HepG2 (cell line): ENCODE data around the gene CDC42EP1. TPM values are rescaled to one million over a fixed set of nuclear protein-coding genes. Genes with fewer than 3 reads are reported as not detected.

ENCODE experiments used
- CENPT ChIP-seq: sonication (generic); formaldehyde crosslinking; IDR thresholded peaks from 2 replicates; pipeline ENCODE4 v1.8.0; 2022; ENCODE audit warnings: low read depth, mild to moderate bottlenecking, moderate library complexity, missing genetic modification reagents
- ERF ChIP-seq: IDR thresholded peaks from 2 replicates; pipeline ENCODE4 v1.6.1; 2018; ENCODE audit warnings: missing biosample characterization, missing genetic modification reagents
- ESRRA ChIP-seq: sonication (generic); formaldehyde crosslinking; IDR thresholded peaks from 2 replicates; pipeline ENCODE4 v1.5.1; 2020; ENCODE audit warnings: mild to moderate bottlenecking, low read depth, missing genetic modification reagents
- HNRNPL ChIP-seq: fragments of 200-400 bp; formaldehyde crosslinking; IDR thresholded peaks from 2 replicates; pipeline ENCODE4 v1.6.1; 2017; ENCODE audit warnings: mild to moderate bottlenecking, low read depth, low read length
- JDP2 ChIP-seq: sonication (generic); formaldehyde crosslinking; IDR thresholded peaks from 2 replicates; pipeline ENCODE4 v1.8.1; 2022; ENCODE audit warnings: missing genetic modification reagents, borderline replicate concordance
- NFRKB ChIP-seq: fragments of 450-650 bp; IDR thresholded peaks from 2 replicates; pipeline ENCODE4 v1.6.1; 2017
- NR2C2 ChIP-seq: sonication (generic); formaldehyde crosslinking; IDR thresholded peaks from 2 replicates; pipeline ENCODE4 v1.4.0; 2020; ENCODE audit warnings: missing genetic modification reagents, mild to moderate bottlenecking, moderate library complexity, borderline replicate concordance
- NRL ChIP-seq: sonication (generic); formaldehyde crosslinking; IDR thresholded peaks from 2 replicates; pipeline ENCODE4 v1.5.0; 2020; ENCODE audit warnings: missing genetic modification reagents, mild to moderate bottlenecking, moderate library complexity, borderline replicate concordance
- RAD51 ChIP-seq: fragments of 450-650 bp; IDR thresholded peaks from 2 replicates; pipeline ENCODE4 v1.6.1; 2016; ENCODE audit warnings: borderline replicate concordance
- TBP ChIP-seq: sonication (generic); formaldehyde crosslinking; IDR thresholded peaks from 2 replicates; pipeline ENCODE4 v1.5.0; 2020; ENCODE audit warnings: missing genetic modification reagents
- YY1 ChIP-seq: IDR thresholded peaks from 2 replicates; pipeline ENCODE4 v1.6.1; 2011; ENCODE audit warnings: low read length, low read depth, moderate library complexity, mild to moderate bottlenecking; ENCODE audit not compliant: insufficient read depth, insufficient replicate concordance
- ZC3H13 ChIP-seq: sonication (generic); formaldehyde crosslinking; IDR thresholded peaks from 2 replicates; pipeline ENCODE4 v1.8.1; 2023; ENCODE audit warnings: mild to moderate bottlenecking, missing genetic modification reagents, moderate library complexity
- ZFP91 ChIP-seq: sonication (generic); formaldehyde crosslinking; IDR thresholded peaks from 2 replicates; pipeline ENCODE4 v1.9.0; 2022; ENCODE audit warnings: missing genetic modification reagents, mild to moderate bottlenecking, borderline replicate concordance
- ZNF513 ChIP-seq: sonication (generic); formaldehyde crosslinking; conservative IDR thresholded peaks from 2 replicates; pipeline ENCODE4 v1.5.0; 2020; ENCODE audit warnings: missing genetic modification reagents
- ZNF598 ChIP-seq: sonication (generic); formaldehyde crosslinking; IDR thresholded peaks from 2 replicates; pipeline ENCODE4 v1.5.1; 2020; ENCODE audit warnings: mild to moderate bottlenecking, missing genetic modification reagents, borderline replicate concordance
- ZNF614 ChIP-seq: IDR thresholded peaks from 2 replicates; pipeline ENCODE4 v1.6.1; 2018; ENCODE audit warnings: missing biosample characterization, missing genetic modification reagents, inconsistent platforms, borderline replicate concordance
- ZNF644 ChIP-seq: IDR thresholded peaks from 2 replicates; pipeline ENCODE4 v1.6.1; 2016; ENCODE audit warnings: low read depth
- ZNF883 ChIP-seq: sonication (generic); formaldehyde crosslinking; IDR thresholded peaks from 2 replicates; pipeline ENCODE4 v1.5.1; 2020; ENCODE audit warnings: mild to moderate bottlenecking, missing genetic modification reagents; ENCODE audit errors: not compliant biosample characterization
- ZSCAN25 ChIP-seq: sonication (generic); formaldehyde crosslinking; IDR thresholded peaks from 2 replicates; pipeline ENCODE4 v1.8.0; 2022; ENCODE audit warnings: mild to moderate bottlenecking, missing genetic modification reagents
- polyA plus RNA-seq, 8 experiments: library from polyadenylated mRNA; depleted of rRNA in 3 of 8; stranded (reverse) in 7 of 8; unstranded in 1 of 8; fragments of >200 nt; fragmentation: Illumina TruSeq in 4 of 8; extraction: Trizol in 4 of 8; gene quantifications; 2 replicates each; pipeline versions ENCODE4 v1.2.1 to v1.2.3, GENCODE V29; 2011 to 2016; ENCODE audit warnings: low read depth in 4 of 8, missing spikeins in 1 of 8, mixed read lengths in 1 of 8; ENCODE audit not compliant: insufficient read depth in 1 of 8
- total RNA-seq, 5 experiments: library from RNA; depleted of rRNA; stranded (reverse); fragments of >200 nt; fragmentation: Illumina TruSeq; extraction: Trizol; gene quantifications; 2 replicates each; pipeline ENCODE4 v1.2.3, GENCODE V29; 2016; ENCODE audit warnings: low read depth in 1 of 5
- TF ChIP-seq, protein P1 (sequence below), 2 experiments: sonication (generic) in 1 of 2; formaldehyde crosslinking in 1 of 2; IDR thresholded peaks; 2 replicates each; pipeline versions ENCODE4 v1.5.1 to v1.6.1; 2011 to 2020; ENCODE audit warnings: borderline replicate concordance in 1 of 2, low read depth in 1 of 2, low read length in 1 of 2, mild to moderate bottlenecking in 1 of 2, missing genetic modification reagents in 1 of 2, moderate library complexity in 1 of 2
- TF ChIP-seq, protein P2 (sequence below): sonication (generic); formaldehyde crosslinking; IDR thresholded peaks from 2 replicates; pipeline ENCODE4 v1.5.0; 2020; ENCODE audit warnings: mild to moderate bottlenecking, missing genetic modification reagents

The CDC42EP1 gene
- total and polyA plus RNA-seq, 2 of the 13 experiments (the other 11 are each of a cell fraction or from before 2014, with no cell fraction given), result 17.1 to 29.5 TPM

GRCh38 chr22:37518509-37519267 is 41.6 kb upstream of the CDC42EP1 start (continued):
- TF ChIP-seq ZNF644 (CRISPR knock-in tag) (no peak), NFRKB (no peak), CENPT (CRISPR knock-in tag) (no peak), HNRNPL (peak; percentile 49; the same call in 1 of the 2 replicates), RAD51 (no peak), ZNF513 (CRISPR knock-in tag) (no peak), NRL (CRISPR knock-in tag) (peak; percentile 85; the same call in 1 of the 2 replicates), TBP (CRISPR knock-in tag) (0 out of 2 replicates have a peak, but pooled peaks have one; percentile 34), JDP2 (CRISPR knock-in tag) (no peak), ZNF598 (no peak), ZNF883 (CRISPR knock-in tag) (peak; percentile 43), ZSCAN25 (CRISPR knock-in tag) (no peak; the same call in 1 of the 2 replicates), ZFP91 (CRISPR knock-in tag) (peak; percentile 54), ESRRA (CRISPR knock-in tag) (peak; percentile 60; the same call in 1 of the 2 replicates), ZC3H13 (CRISPR knock-in tag) (peak; percentile 62), ERF (no peak; the same call in none of the 2 replicates), YY1 (peak; percentile 6), ZNF614 (CRISPR knock-in tag) (no peak), NR2C2 (CRISPR knock-in tag) (peak; percentile 9; the same call in 1 of the 2 replicates)
- TF ChIP-seq, protein P1, sequence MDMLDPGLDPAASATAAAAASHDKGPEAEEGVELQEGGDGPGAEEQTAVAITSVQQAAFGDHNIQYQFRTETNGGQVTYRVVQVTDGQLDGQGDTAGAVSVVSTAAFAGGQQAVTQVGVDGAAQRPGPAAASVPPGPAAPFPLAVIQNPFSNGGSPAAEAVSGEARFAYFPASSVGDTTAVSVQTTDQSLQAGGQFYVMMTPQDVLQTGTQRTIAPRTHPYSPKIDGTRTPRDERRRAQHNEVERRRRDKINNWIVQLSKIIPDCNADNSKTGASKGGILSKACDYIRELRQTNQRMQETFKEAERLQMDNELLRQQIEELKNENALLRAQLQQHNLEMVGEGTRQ (IDR thresholded peaks at IDR 0.05; ENCODE audit: low read depth, low read length), result no peak
- TF ChIP-seq, protein P1 (CRISPR knock-in tag; IDR thresholded peaks at IDR 0.05; ENCODE audit: borderline replicate concordance), result no peak; the same call in 1 of the 2 replicates
- TF ChIP-seq, protein P2, sequence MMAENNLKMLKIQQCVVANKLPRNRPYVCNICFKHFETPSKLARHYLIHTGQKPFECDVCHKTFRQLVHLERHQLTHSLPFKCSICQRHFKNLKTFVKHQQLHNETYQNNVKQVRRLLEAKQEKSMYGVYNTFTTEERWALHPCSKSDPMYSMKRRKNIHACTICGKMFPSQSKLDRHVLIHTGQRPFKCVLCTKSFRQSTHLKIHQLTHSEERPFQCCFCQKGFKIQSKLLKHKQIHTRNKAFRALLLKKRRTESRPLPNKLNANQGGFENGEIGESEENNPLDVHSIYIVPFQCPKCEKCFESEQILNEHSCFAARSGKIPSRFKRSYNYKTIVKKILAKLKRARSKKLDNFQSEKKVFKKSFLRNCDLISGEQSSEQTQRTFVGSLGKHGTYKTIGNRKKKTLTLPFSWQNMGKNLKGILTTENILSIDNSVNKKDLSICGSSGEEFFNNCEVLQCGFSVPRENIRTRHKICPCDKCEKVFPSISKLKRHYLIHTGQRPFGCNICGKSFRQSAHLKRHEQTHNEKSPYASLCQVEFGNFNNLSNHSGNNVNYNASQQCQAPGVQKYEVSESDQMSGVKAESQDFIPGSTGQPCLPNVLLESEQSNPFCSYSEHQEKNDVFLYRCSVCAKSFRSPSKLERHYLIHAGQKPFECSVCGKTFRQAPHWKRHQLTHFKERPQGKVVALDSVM (CRISPR knock-in tag), result peak; percentile 92
